Breast epithelium (tissue), 4 donors: ENCODE results near the gene CUL1. TPM values are rescaled to one million over a fixed set of nuclear protein-coding genes. Genes with fewer than 3 reads are reported as not detected.
"Not testable (repeated sequence)": the region's sequence is repeated elsewhere in the genome, so short reads cannot be mapped to it uniquely, and the experiment has no call there.

Experiments
- DNase-seq, 2 donors: peaks; one replicate each; pipeline ENCODE4 v3.0.0-alpha.2; 2019; ENCODE audit warnings: low spot score in 2 of 2
- H3K27ac ChIP-seq, 2 donors: fragments of 200-600 bp; sonication (generic) in 1 of 2; one replicate each; pipeline ENCODE4 v1.5.1; 2016 to 2019; ENCODE audit warnings: mild to moderate bottlenecking in 1 of 2
- H3K27me3 ChIP-seq, 2 donors: fragments of 200-600 bp; sonication (generic) in 1 of 2; one replicate each; pipeline versions ENCODE4 v1.5.1 to v1.6.0; 2017 to 2019; ENCODE audit warnings: control low read depth in 1 of 2, mild to moderate bottlenecking in 1 of 2
- H3K36me3 ChIP-seq: fragments of 200-600 bp; one replicate; pipeline ENCODE4 v1.5.1; 2019
- H3K4me1 ChIP-seq, 2 donors: fragments of 200-600 bp; sonication (generic); one replicate each; pipeline ENCODE4 v1.5.1; 2016 to 2019; ENCODE audit warnings: control low read depth in 1 of 2
- H3K4me3 ChIP-seq, 3 donors: fragments of 200-600 bp; sonication (generic); 1 replicate in 2 of 3; 2 replicates in 1 of 3; pipeline ENCODE4 v1.5.1; 2016 to 2019; ENCODE audit warnings: mild to moderate bottlenecking in 3 of 3, moderate library complexity in 2 of 3
- H3K9me3 ChIP-seq, 2 donors: fragments of 200-600 bp; sonication (generic) in 1 of 2; one replicate each; pipeline ENCODE4 v1.5.1; 2016 to 2019; ENCODE audit warnings: control low read depth in 1 of 2
- POLR2A ChIP-seq: fragments of 450-650 bp; IDR thresholded peaks from one replicate; pipeline ENCODE4 v1.6.1; 2016; ENCODE audit warnings: antibody characterized with exemption, mild to moderate bottlenecking, moderate library complexity
- POLR2AphosphoS5 ChIP-seq, 3 donors: sonication (generic); formaldehyde crosslinking; IDR thresholded peaks; one replicate each; pipeline ENCODE4 v1.6.1; 2017; ENCODE audit warnings: antibody characterized with exemption in 3 of 3
- intact Hi-C: fragments of 100-400 bp; cut with DNase I; formaldehyde crosslinking; loops from one replicate; pipeline ENCODE4 v1.15.1; 2023; ENCODE audit warnings: low total_unique reads
- total RNA-seq, 3 donors: library from RNA; depleted of rRNA; stranded (reverse); fragments of >200 nt; gene quantifications; one replicate each; pipeline ENCODE4 v1.1.0, GENCODE V29; 2016
- TF ChIP-seq, protein P1 (sequence below), 3 donors: fragments of 450-650 bp; IDR thresholded peaks; one replicate each; pipeline ENCODE4 v1.5.1; 2016 to 2017; ENCODE audit warnings: antibody characterized with exemption in 3 of 3, mild to moderate bottlenecking in 3 of 3, moderate library complexity in 3 of 3

Gene CUL1
- total RNA-seq, 3 donors from 2014 or later: 61.6 to 71.4 (median 65.4) TPM

DNA sequence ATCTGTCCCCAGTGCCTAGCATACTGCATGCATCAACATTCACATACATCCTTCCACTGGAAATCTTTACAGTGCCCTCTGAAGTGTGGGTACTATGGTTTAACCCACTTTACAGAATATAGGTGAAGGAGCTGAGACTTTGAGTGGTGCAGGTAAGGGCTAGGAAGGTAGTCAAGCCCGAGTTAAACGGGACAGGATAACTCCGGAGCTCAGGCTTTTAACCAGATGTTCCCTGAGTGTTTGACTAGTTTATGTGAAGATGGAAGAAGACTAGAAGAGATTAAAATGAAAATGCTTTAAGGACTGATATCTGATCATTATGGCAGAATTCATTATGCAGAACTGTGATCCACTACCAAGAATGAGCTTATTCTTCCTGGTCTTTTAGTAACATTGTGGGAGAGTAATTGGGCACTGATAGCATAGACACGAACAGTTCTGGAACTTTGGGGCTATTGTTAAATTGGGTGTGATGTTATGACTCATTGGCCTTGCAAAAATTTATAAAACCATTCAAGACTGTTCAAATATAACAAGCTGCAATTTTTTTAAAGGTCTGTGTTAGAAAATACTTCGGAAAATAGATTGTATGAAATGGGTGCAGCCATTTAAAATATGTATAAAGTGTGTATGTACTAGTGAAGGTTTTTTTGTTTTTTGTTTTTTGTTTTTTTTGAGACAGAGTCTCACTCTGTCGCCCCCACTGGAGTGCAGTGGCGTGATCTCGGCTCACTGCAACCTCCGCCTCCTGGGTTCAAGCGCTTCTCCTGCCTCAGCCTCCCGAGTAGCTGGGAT lies 4.4 kb downstream of the CUL1 start:
- Histone ChIP-seq H3K4me1 (peaks cover 0 to 6% of the 10 kb centered on the region in 2 donors), H3K4me3 (no peak overlapping the region), H3K9me3 (no peaks in the 10 kb centered on the region), H3K27me3 (no peaks in the 10 kb centered on the region), H3K27ac (no peak overlapping the region), H3K36me3 (no peaks in the 10 kb centered on the region)
- TF ChIP-seq, protein P1, sequence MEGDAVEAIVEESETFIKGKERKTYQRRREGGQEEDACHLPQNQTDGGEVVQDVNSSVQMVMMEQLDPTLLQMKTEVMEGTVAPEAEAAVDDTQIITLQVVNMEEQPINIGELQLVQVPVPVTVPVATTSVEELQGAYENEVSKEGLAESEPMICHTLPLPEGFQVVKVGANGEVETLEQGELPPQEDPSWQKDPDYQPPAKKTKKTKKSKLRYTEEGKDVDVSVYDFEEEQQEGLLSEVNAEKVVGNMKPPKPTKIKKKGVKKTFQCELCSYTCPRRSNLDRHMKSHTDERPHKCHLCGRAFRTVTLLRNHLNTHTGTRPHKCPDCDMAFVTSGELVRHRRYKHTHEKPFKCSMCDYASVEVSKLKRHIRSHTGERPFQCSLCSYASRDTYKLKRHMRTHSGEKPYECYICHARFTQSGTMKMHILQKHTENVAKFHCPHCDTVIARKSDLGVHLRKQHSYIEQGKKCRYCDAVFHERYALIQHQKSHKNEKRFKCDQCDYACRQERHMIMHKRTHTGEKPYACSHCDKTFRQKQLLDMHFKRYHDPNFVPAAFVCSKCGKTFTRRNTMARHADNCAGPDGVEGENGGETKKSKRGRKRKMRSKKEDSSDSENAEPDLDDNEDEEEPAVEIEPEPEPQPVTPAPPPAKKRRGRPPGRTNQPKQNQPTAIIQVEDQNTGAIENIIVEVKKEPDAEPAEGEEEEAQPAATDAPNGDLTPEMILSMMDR (IDR thresholded peaks at IDR 0.05): no peak
- TF ChIP-seq POLR2AphosphoS5 (IDR thresholded peaks at IDR 0.05): no peak
- intact Hi-C loops: no loop called here
- DNase-seq: no peak

DNA sequence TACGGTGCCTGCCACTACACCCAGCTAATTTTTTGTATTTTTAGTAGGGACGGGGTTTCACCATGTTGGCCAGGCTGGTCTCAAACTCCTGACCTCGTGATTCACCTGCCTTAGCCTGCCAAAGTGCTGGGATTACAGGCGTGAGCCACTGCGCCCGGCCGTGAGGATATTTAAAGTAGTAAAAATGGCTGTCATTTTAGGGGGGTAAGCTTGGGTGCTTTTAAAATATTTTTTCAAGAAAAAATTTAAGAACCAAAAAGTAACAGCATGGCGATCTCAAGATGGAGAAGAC lies 4.9 kb downstream of the CUL1 start:
- intact Hi-C loops, H3K4me1 ChIP-seq, H3K36me3 ChIP-seq, H3K27ac ChIP-seq, DNase-seq, H3K27me3 ChIP-seq, H3K4me3 ChIP-seq, H3K9me3 ChIP-seq: not testable (repeated sequence)

GRCh38 chr7:148704189-148704588 lies 5.5 kb downstream of the CUL1 start:
- Histone ChIP-seq H3K9me3 (no peaks in the 10 kb centered on the region), H3K27ac (no peak overlapping the region), H3K4me1 (peaks cover 2 to 6% of the 10 kb centered on the region in 2 donors), H3K4me3 (no peak overlapping the region), H3K27me3 (no peaks in the 10 kb centered on the region), H3K36me3 (no peaks in the 10 kb centered on the region)
- intact Hi-C loops: no loop called here
- no peak for DNase-seq
- TF ChIP-seq POLR2A (no peak), POLR2AphosphoS5 (IDR thresholded peaks at IDR 0.05) (no peak)
- TF ChIP-seq, protein P1 (IDR thresholded peaks at IDR 0.05): no peak

GRCh38 chr7:148704970-148705369 lies 6.3 kb downstream of the CUL1 start:
- no peaks in the 10 kb centered on the region for H3K27me3 ChIP-seq
- TF ChIP-seq POLR2AphosphoS5 (IDR thresholded peaks at IDR 0.05): no peak
- TF ChIP-seq POLR2A: no peak
- TF ChIP-seq, protein P1 (IDR thresholded peaks at IDR 0.05): no peak
- H3K36me3 ChIP-seq: no peaks in the 10 kb centered on the region
- no peak overlapping the region for H3K27ac ChIP-seq
- intact Hi-C loops: no loop called here
- H3K9me3 ChIP-seq: no peaks in the 10 kb centered on the region
- no peak for DNase-seq
- H3K4me3 ChIP-seq: no peak overlapping the region
- peaks cover 2 to 6% of the 10 kb centered on the region in 2 donors for H3K4me1 ChIP-seq

GRCh38 chr7:148706368-148706767 lies 7.7 kb downstream of the CUL1 start:
- Histone ChIP-seq H3K36me3 (no peaks in the 10 kb centered on the region), H3K27ac (no peak overlapping the region), H3K27me3 (no peaks in the 10 kb centered on the region), H3K9me3 (no peaks in the 10 kb centered on the region), H3K4me1 (peaks cover 2 to 6% of the 10 kb centered on the region in 2 donors), H3K4me3 (no peak overlapping the region)
- intact Hi-C loops: no loop called here
- TF ChIP-seq POLR2A (no peak), POLR2AphosphoS5 (IDR thresholded peaks at IDR 0.05) (no peak)
- TF ChIP-seq, protein P1 (IDR thresholded peaks at IDR 0.05): no peak
- DNase-seq: no peak
